ENCODE data around the gene WDFY4.

WDFY4 gene

DNA sequence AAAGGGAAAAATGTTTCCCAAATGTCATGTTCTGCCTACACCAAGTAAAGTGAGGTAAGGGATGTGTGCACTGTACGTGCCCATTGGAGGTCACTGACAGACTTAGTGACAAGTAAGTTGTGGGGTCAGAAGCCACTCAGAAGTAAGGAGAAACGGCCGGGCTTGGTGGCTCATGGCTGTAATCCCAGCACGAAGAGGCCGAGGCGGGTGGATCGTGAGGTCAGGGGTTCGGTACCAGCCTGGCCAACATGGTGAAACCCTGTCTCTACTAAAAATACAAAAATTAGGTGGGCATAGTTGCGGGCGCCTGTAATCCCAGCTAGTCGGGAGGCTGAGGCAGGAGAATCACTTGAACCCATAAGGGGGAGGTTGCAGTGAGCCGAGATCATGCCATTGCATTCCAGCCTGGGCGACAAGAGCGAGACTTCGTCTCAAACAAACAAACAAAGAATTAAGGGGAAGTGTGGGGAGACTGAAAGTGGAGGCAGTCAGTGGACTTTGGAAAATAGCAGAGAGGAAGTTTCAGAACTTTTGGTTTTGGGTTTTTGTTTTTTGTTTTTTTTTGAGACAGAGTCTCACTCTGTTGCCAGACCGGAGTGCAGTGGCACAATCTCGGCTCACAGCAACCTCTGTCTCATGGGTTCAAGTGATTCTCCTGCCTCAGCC lies 114.8 kb downstream of the WDFY4 start:
- TF ChIP-seq, protein P1, sequence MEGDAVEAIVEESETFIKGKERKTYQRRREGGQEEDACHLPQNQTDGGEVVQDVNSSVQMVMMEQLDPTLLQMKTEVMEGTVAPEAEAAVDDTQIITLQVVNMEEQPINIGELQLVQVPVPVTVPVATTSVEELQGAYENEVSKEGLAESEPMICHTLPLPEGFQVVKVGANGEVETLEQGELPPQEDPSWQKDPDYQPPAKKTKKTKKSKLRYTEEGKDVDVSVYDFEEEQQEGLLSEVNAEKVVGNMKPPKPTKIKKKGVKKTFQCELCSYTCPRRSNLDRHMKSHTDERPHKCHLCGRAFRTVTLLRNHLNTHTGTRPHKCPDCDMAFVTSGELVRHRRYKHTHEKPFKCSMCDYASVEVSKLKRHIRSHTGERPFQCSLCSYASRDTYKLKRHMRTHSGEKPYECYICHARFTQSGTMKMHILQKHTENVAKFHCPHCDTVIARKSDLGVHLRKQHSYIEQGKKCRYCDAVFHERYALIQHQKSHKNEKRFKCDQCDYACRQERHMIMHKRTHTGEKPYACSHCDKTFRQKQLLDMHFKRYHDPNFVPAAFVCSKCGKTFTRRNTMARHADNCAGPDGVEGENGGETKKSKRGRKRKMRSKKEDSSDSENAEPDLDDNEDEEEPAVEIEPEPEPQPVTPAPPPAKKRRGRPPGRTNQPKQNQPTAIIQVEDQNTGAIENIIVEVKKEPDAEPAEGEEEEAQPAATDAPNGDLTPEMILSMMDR (IDR thresholded peaks at IDR 0.05; ENCODE audit: extremely low read depth, missing control alignments) = no peak
- no peak for DNase-seq (ENCODE audit: low spot score)

DNA sequence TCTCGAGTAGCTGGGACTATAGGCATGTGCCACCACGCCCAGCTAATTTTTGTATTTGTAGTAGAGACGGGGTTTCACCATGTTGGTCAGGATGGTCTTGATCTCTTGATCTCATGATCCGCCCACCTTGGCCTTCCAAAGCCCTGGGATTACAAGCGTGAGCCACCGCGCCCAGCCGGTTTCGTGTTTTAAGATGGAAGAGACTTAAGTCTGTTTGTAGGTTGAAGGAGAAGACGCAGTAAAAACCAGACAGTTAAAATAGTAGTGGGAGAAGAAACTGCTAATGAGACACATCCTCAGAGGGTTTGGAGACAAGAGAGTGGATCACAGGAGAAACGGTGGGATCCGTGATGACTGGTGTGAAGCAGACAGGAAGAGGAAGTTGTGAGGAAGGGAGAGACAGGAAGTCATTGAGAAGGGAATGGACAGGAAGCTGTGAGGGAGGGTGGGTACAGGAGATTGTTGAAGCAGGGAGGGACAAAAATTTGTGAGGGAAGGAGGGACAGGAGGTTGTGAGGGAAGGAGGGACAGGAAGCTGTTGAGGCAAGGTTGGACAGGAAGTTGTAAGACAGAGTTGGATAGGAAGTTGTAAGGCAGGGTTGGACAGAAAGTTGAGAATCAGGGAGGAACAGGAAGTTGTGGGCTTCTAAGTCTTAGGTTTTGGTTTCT lies 115.5 kb downstream of the WDFY4 start:
- TF ChIP-seq, protein P1 (IDR thresholded peaks at IDR 0.05; ENCODE audit: extremely low read depth, missing control alignments) = no peak
- DNase-seq (ENCODE audit: low spot score) = peak; percentile 32

DNA sequence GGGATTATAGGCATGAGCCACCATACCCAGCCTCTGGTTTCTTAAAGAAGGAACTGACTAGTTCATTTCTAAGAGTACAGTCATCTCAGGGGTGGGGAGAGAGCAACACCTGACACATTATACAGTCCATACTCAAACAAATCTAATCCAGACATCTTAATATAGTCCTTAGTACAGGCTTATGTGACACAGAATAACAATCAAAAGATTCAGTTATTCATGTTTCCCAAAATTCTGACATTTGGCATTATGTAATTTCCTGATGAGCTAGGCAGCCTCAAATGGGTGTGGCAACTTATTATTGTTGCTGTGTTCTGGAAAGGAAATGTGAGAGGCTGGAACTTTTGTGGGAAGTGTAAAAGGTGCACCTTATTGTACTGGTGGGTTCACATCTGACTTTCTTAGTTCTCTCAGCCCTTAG lies 116.3 kb downstream of the WDFY4 start:
- TF ChIP-seq, protein P1 (IDR thresholded peaks at IDR 0.05; ENCODE audit: extremely low read depth, missing control alignments) = no peak
- no peak for DNase-seq (ENCODE audit: low spot score)

DNA sequence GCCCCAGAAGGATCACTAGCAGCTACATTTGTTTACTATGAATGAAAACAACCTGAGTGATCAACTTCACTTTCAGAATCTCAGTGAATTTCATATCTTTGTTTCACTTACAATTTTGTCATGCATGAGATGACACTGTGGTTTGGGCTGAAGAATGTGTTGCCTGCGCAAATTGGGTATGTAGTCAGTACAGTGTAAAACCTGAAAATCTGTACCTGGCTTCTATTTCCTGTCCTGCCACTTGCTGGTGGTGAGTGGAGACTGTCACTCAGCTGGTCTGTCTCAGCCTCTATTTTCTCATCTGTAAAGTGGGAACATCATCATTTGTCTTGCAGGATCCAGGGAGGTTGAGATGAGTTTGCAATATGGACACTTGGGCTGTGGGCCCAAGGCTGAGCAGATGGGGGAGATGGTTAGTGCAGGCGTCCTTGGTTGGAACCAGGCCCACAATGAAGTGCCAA lies 118.0 kb downstream of the WDFY4 start:
- TF ChIP-seq, protein P1 (IDR thresholded peaks at IDR 0.05; ENCODE audit: extremely low read depth, missing control alignments) = no peak
- DNase-seq (ENCODE audit: low spot score) = peak; percentile 71

DNA sequence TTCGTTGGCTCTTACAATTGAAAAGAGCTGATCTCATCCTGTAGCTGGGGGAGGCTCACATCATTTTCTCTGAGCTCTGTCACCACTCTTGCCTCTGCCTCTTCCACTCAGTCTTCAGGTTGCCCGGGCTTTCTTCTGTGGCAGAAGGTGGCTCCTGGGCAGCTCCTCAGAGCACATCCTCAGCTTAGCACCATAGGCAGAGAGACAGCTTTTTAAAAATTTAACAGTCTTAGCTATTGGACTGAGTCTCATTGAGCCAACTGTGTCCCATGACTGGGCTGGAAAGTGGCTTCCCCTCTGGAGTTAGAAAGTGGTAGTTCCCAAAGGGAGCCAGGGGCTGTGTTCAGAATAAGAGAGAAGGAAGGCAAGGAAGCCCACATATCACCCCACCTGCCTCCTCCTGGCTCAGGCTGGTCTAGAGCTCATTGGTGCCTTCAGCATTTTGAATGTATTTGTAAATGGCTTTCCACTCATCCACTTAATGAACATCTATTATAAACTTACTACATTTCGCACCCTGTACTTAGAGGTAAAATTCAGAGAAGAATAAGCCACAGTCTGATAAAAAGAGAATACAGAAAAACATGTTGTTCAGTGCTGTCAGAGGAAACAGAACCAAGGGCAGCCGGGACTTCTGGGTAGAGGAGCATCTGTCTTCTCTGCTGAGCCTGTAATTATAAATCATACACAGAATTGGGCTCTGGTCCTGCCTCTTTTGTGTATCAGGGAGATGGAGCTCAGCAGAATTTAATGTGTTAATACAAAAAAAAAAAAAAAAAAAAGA lies 119.3 kb downstream of the WDFY4 start:
- TF ChIP-seq, protein P1 (IDR thresholded peaks at IDR 0.05; ENCODE audit: extremely low read depth, missing control alignments) = no peak
- no peak for DNase-seq (ENCODE audit: low spot score)

DNA sequence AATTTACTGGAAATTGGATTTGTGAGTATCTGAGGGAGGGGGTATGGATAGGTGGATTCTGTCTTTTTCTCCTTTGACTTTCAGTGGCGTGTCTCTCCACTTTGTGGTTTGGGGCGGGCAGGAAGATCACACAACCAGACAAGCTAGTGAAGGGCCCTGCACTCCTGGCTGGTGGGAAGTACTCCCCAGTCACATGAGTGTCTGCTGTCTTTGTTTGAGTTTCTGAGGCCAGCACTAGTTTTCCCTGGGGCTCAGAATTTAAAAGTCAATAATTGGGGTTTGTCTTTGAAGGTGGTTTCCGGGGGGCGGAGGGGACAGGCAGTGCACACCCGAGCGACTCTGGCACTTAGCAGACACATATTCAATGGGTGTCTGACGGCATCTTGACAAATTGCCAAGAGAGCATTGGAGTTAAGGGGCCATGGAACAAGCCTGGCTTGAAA lies 120.1 kb downstream of the WDFY4 start:
- no peak for DNase-seq (ENCODE audit: low spot score)
- TF ChIP-seq, protein P1 (IDR thresholded peaks at IDR 0.05; ENCODE audit: extremely low read depth, missing control alignments) = no peak

DNA sequence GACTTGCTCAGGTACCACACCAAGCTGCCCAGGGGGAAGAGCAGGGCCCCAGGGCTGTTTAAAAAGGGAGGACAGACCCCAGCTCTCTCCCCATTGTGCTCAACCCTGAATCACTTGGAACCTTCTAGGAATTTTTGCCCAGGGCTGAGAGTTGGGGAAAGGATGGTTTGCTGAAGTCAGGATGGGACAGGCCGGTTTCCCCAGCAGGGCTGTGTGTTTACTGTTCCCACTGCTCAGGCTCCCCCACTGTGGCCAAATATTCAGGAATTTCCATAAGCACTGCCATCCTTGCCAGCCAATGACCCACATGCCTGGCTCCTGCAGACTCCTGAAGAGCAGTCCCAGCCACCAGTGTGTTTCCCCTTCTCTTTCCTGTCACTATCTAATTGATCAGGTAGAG lies 120.7 kb downstream of the WDFY4 start:
- DNase-seq (ENCODE audit: low spot score) = no peak
- TF ChIP-seq, protein P1 (IDR thresholded peaks at IDR 0.05; ENCODE audit: extremely low read depth, missing control alignments) = no peak

Measured in GM20000 (cell line).